GM08714 (cell line): Measurements from ENCODE around the gene PDCD11.

Experiments used
- H3K4me3 ChIP-seq: fragments of 200-500 bp; sonication (Bioruptor generic); 2 replicates; pipeline ENCODE4 v1.5.1; 2014; ENCODE audit warnings: mild to moderate bottlenecking, low read length, inconsistent platforms
- ZNF274 ChIP-seq: IDR thresholded peaks from 2 replicates; pipeline ENCODE4 v1.6.1; 2012; ENCODE audit warnings: mild to moderate bottlenecking, low read depth, low read length

The PDCD11 gene

GRCh38 chr10:103440416-103440815 is 44.0 kb downstream of the PDCD11 start:
- no peak for TF ChIP-seq ZNF274
- H3K4me3 ChIP-seq, result no peak overlapping the region

DNA sequence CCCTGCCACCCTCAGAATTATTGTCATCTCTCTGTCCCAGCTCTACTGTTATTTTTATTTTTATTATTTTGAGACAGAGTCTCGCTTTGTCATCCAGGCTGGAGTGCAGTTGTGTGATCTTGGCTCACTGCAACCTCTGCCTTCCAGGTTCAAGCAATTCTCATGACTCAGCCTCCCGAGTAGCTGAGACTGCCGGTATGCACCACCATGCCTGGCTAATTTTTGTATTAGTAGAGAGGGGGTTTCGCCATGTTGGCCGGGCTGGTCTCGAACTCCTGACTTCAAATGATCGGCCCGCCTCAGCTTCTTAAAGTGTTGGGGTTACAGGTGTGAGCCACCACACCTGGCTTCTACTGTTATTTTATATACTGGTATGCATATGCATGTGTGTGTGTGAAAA is 44.8 kb downstream of the PDCD11 start:
- no peak overlapping the region for H3K4me3 ChIP-seq
- no peak for TF ChIP-seq ZNF274

- TF ChIP-seq ZNF274, result no peak
- H3K4me3 ChIP-seq, result no peak overlapping the region
Observed at GRCh38 chr10:103441611-103442010, 45.2 kb downstream of the PDCD11 start.

DNA sequence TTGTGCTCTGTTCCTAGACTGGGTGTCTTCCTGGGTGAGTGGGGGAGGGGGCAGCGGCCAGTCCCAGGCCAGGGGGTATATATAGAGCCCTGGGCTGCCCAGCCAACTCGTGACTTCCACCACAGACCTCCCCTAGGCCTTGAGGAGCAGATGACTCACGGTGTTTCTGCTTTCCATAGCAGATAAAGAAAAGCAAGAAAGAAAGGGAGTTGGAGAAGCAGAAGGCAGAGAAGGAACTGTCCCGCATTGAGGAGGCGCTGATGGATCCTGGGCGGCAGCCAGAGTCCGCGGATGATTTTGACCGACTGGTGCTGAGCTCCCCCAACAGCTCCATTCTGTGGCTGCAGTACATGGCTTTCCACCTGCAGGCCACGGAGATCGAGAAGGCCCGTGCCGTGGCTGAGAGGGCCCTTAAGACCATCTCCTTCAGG is 45.6 kb downstream of the PDCD11 start:
- no peak overlapping the region for H3K4me3 ChIP-seq
- no peak for TF ChIP-seq ZNF274

GRCh38 chr10:103443475-103444185 is 47.2 kb downstream of the PDCD11 start:
- no peak overlapping the region for H3K4me3 ChIP-seq
- TF ChIP-seq ZNF274, result no peak

- TF ChIP-seq ZNF274, result no peak
- no peak overlapping the region for H3K4me3 ChIP-seq
Observed at GRCh38 chr10:103444478-103444877, 48.1 kb downstream of the PDCD11 start.

DNA sequence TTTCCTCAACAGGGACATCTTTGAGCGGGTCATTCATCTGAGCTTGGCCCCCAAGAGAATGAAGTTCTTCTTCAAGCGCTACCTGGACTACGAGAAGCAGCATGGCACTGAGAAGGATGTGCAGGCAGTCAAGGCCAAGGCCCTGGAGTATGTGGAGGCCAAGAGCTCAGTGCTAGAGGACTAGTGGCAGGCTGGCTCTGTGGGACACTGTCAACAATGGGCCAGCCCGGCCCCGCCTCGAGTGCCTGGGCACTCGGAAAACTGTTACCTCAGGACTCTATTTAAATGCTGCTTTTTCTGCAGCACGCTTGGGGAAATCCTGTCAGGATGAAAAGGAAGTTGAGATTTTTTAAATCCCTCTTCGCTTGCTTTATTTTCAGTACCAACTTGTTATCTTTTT is 48.9 kb downstream of the PDCD11 start:
- TF ChIP-seq ZNF274, result no peak
- no peak overlapping the region for H3K4me3 ChIP-seq

DNA sequence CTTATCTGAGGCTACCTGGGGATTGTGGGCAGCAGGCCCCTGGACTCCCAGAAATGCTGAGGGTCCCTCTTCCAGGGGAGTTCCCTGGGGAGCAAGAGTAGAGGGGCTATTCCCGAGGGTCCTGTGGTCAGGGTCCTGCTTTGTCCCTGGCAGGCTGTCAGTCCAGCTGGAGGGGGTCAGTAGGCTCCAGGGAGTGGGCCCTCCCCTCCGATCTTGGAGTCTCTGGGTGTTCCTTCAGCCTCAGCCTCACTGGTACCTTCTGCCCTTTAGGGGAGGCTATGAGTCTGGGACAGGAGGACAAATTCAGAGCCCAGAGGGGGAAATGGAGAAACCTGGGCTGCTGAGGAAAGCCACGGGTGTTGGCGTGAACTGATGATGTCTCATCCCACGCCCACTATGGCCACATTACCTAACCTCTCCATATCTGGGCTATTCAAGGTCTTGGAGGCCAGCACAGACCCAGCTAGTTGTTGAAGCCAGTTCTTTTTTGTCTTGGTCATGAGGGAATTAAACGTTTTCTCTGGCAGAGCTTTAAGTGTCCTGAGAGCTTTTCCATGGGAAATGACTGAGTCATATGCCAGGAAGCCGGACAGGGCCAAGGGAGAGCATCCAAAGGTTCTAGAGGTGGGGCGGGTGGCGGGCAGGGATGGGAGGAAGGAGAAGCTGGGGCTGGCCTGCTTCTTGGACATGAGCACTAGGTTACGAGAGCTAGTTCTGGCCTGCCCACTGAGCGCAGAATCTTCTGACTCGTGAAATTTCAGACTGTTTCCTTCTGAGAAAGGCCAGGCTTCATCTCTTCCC is 49.5 kb downstream of the PDCD11 start:
- no peak for TF ChIP-seq ZNF274
- H3K4me3 ChIP-seq, result no peak overlapping the region

- TF ChIP-seq ZNF274, result no peak
- H3K4me3 ChIP-seq, result no peak overlapping the region
Observed at GRCh38 chr10:103447187-103447586, 50.8 kb downstream of the PDCD11 start.

DNA sequence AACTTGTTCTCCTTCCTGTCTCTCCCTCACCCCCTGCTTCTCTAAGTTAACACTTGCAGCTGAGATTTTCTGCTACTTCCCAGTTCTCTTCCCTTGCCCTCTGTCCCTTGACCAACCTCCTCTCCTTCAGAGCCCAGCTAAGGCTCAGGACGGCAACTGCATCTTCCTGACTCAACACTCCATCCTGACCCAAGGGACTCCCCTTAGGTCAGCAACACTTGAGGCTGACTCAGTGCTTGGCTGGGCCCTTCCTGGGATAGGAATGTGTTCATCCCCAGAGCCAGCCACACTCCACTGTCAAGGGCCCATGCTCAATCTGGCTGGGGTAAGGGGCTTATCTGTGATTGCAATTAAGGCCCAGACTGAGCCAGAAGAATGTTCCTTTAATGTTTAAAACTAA is 52.3 kb downstream of the PDCD11 start:
- H3K4me3 ChIP-seq, result no peak overlapping the region
- no peak for TF ChIP-seq ZNF274

- no peak for TF ChIP-seq ZNF274
- no peak overlapping the region for H3K4me3 ChIP-seq
Observed at GRCh38 chr10:103449208-103450144, 53.0 kb downstream of the PDCD11 start.

- no peak overlapping the region for H3K4me3 ChIP-seq
- no peak for TF ChIP-seq ZNF274
Observed at GRCh38 chr10:103450201-103450695, 53.8 kb downstream of the PDCD11 start.

- no peak for TF ChIP-seq ZNF274
- H3K4me3 ChIP-seq, result peak overlapping the region; percentile 57; the same call in 1 of the 2 replicates
Observed at GRCh38 chr10:103451091-103451813, 54.8 kb downstream of the PDCD11 start.
